DLD1 (cell line): ENCODE results near the gene FKBP5.
"Not testable (repeated sequence)": the region's sequence is repeated elsewhere in the genome, so short reads cannot be mapped to it uniquely, and the experiment has no call there.

Source experiments
- in situ Hi-C: cut with HindIII; loops from 2 replicates; pipeline ENCODE4 v1.10.0; 2017; ENCODE audit warnings: low sequenced_read_pairs

FKBP5 gene

GRCh38 chr6:35557239-35557638 lies 131.5 kb downstream of the FKBP5 start:
- in situ Hi-C loops = loop anchor here (25.0 kb wide), 1 partner anchor 180 kb away; the partner anchor contains the start of gene ARMC12

DNA sequence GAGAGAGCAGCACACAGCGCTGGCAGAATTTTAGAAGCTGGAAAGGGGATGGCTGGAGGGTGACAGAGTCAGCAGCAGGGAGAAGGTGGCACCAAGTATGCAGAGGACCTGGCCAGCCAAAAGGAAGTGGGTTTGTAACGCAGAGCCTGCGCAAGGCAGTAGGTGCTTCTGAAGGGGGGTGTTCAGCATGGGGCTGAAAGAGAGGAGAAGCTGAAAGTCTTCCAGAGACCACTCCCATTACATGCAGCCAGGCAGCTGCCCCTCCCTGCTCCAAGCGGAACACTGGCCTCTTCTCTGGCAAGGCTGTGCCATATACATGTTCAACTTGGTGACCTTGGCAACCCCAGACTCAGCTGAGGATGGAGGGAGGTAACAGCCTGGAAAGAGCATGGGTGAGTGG lies 133.9 kb downstream of the FKBP5 start:
- in situ Hi-C loops = loop anchor here (25.0 kb wide), 1 partner anchor 182 kb away; the partner anchor contains the start of gene ARMC12

- in situ Hi-C loops = loop anchor here (25.0 kb wide), 1 partner anchor 184 kb away; the partner anchor contains the start of gene ARMC12
Observed at GRCh38 chr6:35553315-35553714, 135.4 kb downstream of the FKBP5 start.

DNA sequence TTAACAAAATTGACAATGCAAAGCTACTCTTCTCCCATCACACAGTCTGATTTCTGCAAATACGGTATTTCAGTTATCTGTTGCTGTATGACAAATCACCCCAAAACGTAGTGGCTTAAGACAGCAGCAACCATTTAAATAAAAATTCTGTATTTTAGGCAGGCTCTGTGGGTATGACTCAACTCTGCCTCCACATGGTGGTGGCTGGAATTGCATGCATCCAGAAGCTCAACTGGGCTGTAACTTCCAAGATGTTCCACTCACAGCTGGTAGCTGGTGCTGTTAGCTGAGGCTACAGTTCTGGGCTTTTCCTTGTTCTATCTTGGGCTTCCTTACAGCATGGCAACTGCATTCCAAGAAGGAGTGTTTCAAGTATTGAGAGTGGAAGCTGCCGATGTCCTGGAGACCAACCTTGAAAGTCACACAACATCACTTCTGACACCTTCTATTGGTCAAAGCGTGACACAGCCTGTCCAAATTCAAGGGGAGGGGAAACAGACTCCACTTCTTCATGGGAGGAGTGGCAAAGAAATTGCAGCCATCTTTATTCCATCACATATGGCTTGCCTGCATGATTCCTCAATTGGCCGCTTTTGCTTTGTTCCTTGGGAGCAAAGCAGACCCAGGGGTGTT lies 136.3 kb downstream of the FKBP5 start:
- in situ Hi-C loops = loop anchor here (25.0 kb wide), 1 partner anchor 185 kb away; the partner anchor contains the start of gene ARMC12

DNA sequence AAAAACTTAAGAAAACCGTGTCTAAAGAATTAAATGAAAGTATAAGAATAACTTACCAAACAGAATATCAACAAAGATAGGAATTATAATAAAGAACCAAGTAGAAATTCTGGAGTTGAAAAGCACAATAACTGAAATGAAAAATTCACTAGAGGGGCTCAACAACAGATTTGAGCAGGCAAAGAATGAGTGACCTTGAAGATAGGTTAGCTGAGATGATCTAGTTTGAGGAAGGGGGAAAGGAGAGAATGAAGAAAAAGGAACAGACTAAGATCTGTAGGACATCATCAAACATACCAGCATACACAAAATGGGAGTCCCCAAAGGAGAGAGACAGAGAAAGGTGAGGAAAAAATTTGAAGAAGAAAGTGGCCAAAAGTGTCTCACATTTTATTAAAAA lies 138.3 kb downstream of the FKBP5 start:
- in situ Hi-C loops = loop anchor here (25.0 kb wide), 1 partner anchor 187 kb away; the partner anchor contains the start of gene ARMC12

- in situ Hi-C loops = no loop called here
Observed at GRCh38 chr6:35547676-35548075, 141.0 kb downstream of the FKBP5 start.

GRCh38 chr6:35544769-35545361 lies 143.8 kb downstream of the FKBP5 start:
- in situ Hi-C loops = no loop called here

DNA sequence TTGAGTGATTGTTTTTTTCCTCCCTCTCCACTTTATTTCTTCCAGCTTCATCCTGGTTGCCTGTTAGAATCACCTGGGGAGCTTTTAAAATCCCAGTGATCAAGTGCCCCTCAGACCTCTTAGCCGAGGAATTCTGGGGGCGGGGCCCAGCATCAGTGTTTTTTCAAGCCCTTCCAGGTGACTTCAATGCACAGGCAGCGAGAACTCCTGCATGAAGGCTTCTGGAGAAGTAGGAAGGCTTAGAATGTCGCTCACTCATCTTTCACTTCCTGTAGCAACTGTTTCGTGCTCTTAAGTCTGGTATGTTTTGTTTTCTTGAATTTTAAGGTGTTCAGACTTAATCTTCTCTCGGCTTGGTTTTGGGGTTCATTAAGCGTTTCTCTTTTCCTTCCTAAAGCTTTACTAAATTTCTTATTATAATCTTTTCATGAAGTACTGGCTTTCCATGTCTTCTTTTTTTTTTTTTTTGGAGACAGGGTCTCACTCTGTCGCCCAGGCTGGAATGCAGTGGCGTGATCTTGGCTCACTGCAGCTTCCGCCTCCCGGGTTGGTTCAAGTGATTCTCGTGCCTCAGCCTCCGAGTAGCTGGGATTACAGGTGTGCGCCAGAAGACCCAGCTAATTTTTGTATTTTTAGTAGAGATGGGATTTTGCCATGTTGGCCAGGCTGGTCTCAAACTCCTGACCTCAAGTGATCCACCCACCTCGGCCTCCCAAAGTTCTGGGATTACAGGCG lies 145.1 kb downstream of the FKBP5 start:
- in situ Hi-C loops = no loop called here

- in situ Hi-C loops = no loop called here
Observed at GRCh38 chr6:35541836-35542235, 146.9 kb downstream of the FKBP5 start.

GRCh38 chr6:35539223-35539622 lies 149.5 kb downstream of the FKBP5 start:
- in situ Hi-C loops = no loop called here

DNA sequence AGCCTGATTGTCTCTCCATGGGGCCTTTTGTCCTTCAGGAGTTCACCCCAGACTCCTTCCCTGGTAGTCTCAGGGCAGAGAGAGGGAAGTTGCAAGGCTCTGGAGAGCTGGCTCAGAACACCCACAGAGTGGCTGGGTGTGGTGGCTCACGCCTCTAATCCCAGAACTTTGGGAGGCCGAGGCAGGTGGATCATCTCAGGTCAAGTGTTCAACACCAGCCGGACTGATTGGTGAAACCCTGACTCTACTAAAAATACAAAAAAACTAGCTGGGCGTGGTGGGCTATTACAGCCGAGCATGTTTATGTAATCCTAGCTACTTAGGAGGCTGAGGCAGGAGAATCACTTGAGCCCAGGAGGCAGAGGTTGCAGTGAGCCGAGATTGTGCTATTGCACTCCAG lies 152.9 kb downstream of the FKBP5 start:
- in situ Hi-C loops = not testable (repeated sequence)

GRCh38 chr6:35534407-35535170 lies 154.1 kb downstream of the FKBP5 start:
- in situ Hi-C loops = no loop called here

GRCh38 chr6:35533981-35534380 lies 154.7 kb downstream of the FKBP5 start:
- in situ Hi-C loops = no loop called here

DNA sequence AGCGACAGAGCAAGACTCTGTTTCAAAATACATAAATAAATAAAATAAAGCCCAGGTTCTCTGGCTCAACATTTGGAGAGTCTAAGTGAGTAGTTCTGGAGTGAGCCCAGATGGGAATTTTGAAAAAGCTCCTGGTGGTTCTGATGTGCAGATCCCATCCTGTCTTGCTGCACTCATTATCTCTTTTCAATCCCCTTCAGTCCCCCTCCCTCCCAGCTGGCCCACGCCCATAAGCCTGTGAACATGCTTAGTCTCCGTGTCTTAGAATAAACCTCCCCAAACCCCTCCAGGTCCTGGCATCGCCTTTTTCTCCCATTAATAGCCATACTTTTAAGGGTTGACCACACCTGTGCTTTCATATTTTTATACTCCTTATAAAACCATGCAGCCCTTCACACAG lies 156.6 kb downstream of the FKBP5 start:
- in situ Hi-C loops = no loop called here

GRCh38 chr6:35524380-35525020 lies 164.2 kb downstream of the FKBP5 start:
- in situ Hi-C loops = no loop called here
